OCI-LY3 (cell line): ENCODE results near the gene SH3RF3.

Experiments used
- H2AFZ ChIP-seq: fragments of 200-600, 300-600 bp; shearing (Covaris generic); 2 replicates; pipeline ENCODE4 v1.6.0; 2014; ENCODE audit warnings: antibody characterized with exemption, low read depth, low read length
- H3K27ac ChIP-seq: fragments of 200-600, 300-600 bp; sonication (generic); 2 replicates; pipeline ENCODE4 v1.5.1; 2014; ENCODE audit warnings: mild to moderate bottlenecking, low read length, moderate library complexity, mixed read lengths
- H3K27me3 ChIP-seq: fragments of 200-600, 300-600 bp; sonication (generic); 2 replicates; pipeline ENCODE4 v1.6.1; 2014; ENCODE audit warnings: low read depth, low read length, mixed read lengths
- H3K36me3 ChIP-seq: fragments of 200-600, 300-600 bp; sonication (generic); replicated peaks from 2 replicates; pipeline ENCODE3; 2014; ENCODE audit warnings: low read depth, low read length, mixed read lengths
- H3K4me1 ChIP-seq: fragments of 300-600, 200-600 bp; sonication (generic); 2 replicates; pipeline ENCODE4 v1.6.1; 2014; ENCODE audit warnings: low read length, mixed read lengths
- H3K4me2 ChIP-seq: fragments of 200-600, 300-600 bp; sonication (generic); 2 replicates; pipeline ENCODE4 v1.6.1; 2014; ENCODE audit warnings: low read length, mixed read lengths
- H3K4me3 ChIP-seq: fragments of 300-600, 200-600 bp; sonication (generic); 2 replicates; pipeline ENCODE4 v1.5.1; 2014; ENCODE audit warnings: antibody characterized with exemption, mild to moderate bottlenecking, low read length, moderate library complexity
- H3K79me2 ChIP-seq: fragments of 300-600, 200-600 bp; shearing (Covaris generic); 2 replicates; pipeline ENCODE4 v1.6.1; 2014; ENCODE audit warnings: mild to moderate bottlenecking, low read length, mixed read lengths
- H3K9ac ChIP-seq: fragments of 300-600, 200-600 bp; shearing (Covaris generic); 2 replicates; pipeline ENCODE4 v1.6.0; 2014; ENCODE audit warnings: mild to moderate bottlenecking, low read length, moderate library complexity
- H3K9me3 ChIP-seq: fragments of 200-600, 300-600 bp; shearing (Covaris generic); 2 replicates; pipeline ENCODE4 v1.6.1; 2014; ENCODE audit warnings: low read length, mixed read lengths; ENCODE audit not compliant: insufficient read depth
- H4K20me1 ChIP-seq: fragments of 200-600, 300-600 bp; sonication (generic); 2 replicates; pipeline ENCODE4 v1.6.1; 2016; ENCODE audit warnings: low read length, mixed read lengths; ENCODE audit not compliant: insufficient read depth
- CTCF ChIP-seq: fragments of 200-600, 300-600 bp; sonication (generic); IDR thresholded peaks from 2 replicates; pipeline ENCODE4 v1.5.1; 2014; ENCODE audit warnings: antibody characterized with exemption, low read length, low read depth
- EZH2phosphoT487 ChIP-seq: fragments of 200-600 bp; shearing (Covaris generic); IDR thresholded peaks from 2 replicates; pipeline ENCODE4 v1.6.1; 2018; ENCODE audit warnings: antibody characterized with exemption, mixed run types, low read depth

The SH3RF3 gene

DNA sequence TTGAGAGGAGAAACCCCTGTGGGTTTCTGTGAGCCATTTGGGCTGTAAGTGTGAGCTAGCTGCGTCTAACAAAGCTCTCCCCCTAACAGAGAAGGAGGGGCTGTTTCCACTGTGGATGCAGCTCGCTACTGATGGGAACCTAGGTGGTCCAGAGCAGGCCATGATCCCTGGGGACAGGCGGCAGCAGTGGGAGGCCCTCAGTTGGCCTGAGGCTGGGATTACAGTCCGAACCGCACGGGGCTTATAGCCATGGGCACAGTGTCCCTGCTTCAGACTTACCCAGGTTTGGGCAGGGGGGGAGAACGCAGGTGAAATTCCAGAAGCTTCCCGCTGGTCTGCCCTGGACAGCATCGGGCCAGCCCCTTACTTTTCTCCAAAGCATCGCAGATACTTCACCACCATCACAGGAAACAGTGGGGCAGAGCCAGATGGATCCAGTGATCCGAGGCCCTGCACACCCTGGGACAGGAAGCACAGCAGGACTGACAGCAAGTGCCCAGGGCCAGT, 345.4 kb downstream of the SH3RF3 start:
- Histone ChIP-seq H2AFZ (no peak overlapping the region), H3K27ac (no peak overlapping the region), H3K4me2 (no peak overlapping the region), H3K27me3 (0 out of 2 replicates have a peak, but pooled peaks cover 5% of the 10 kb centered on the region), H3K36me3 (no peaks in the 10 kb centered on the region), H4K20me1 (no peaks in the 10 kb centered on the region), H3K9me3 (no peaks in the 10 kb centered on the region), H3K9ac (no peak overlapping the region), H3K79me2 (no peaks in the 10 kb centered on the region), H3K4me3 (no peak overlapping the region), H3K4me1 (no peaks in the 10 kb centered on the region)
- TF ChIP-seq EZH2phosphoT487 (no peak), CTCF (no peak)

DNA sequence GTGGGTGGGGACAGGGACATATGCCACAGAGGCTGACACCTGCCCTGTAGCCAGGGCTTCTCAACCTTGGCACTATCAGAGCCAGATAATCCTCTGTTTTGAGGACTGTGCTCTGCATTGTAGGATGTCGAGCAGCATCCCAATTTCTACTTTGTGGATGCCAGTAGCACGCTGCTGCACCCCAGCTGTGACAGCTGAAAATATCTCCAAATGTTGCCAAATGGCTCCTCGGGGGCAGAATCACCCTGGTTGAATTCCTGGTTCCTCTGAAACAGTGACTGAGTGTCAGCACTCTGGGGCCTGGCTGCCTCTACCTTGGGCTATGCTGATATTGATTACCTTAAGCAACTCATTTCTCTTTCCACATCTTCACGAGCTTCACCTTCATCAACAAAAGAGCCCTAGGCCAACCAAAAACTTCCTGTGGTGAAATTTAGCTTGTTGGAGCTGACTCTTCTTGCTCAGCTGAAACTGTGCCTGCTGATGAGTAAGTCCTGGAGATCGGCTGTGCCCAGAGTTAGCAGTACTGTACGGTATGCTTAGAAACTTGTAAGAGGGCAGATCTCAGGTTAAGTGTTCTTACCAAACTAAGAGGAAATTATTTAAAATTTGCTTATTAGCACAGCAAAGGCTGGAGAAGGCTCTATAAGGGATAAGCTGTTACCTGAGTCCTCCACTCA, 346.7 kb downstream of the SH3RF3 start:
- Histone ChIP-seq H3K36me3 (no peaks in the 10 kb centered on the region), H4K20me1 (no peaks in the 10 kb centered on the region), H2AFZ (no peak overlapping the region), H3K27ac (no peak overlapping the region), H3K9ac (no peak overlapping the region), H3K4me3 (no peak overlapping the region), H3K4me1 (no peaks in the 10 kb centered on the region), H3K4me2 (no peak overlapping the region), H3K79me2 (no peaks in the 10 kb centered on the region), H3K27me3 (peaks cover 10% of the 10 kb centered on the region), H3K9me3 (no peaks in the 10 kb centered on the region)
- TF ChIP-seq EZH2phosphoT487: no peak
- TF ChIP-seq CTCF: no peak

GRCh38 chr2:109476641-109477441, 347.8 kb downstream of the SH3RF3 start:
- TF ChIP-seq EZH2phosphoT487 (no peak), CTCF (no peak)
- H3K36me3 ChIP-seq: no peaks in the 10 kb centered on the region
- H3K9me3 ChIP-seq: no peaks in the 10 kb centered on the region
- H3K4me1 ChIP-seq: no peaks in the 10 kb centered on the region
- H3K27ac ChIP-seq: no peak overlapping the region
- H3K4me2 ChIP-seq: no peak overlapping the region
- no peaks in the 10 kb centered on the region for H4K20me1 ChIP-seq
- no peak overlapping the region for H3K4me3 ChIP-seq
- no peak overlapping the region for H2AFZ ChIP-seq
- H3K9ac ChIP-seq: no peak overlapping the region
- no peaks in the 10 kb centered on the region for H3K79me2 ChIP-seq
- H3K27me3 ChIP-seq: peaks cover 13% of the 10 kb centered on the region

- no peaks in the 10 kb centered on the region for H4K20me1 ChIP-seq
Observed at GRCh38 chr2:109478906-109479493, 350.0 kb downstream of the SH3RF3 start.

More at GRCh38 chr2:109478906-109479493, 350.0 kb downstream of the SH3RF3 start:
- H3K9me3 ChIP-seq: no peaks in the 10 kb centered on the region
- peaks cover 16% of the 10 kb centered on the region for H3K27me3 ChIP-seq
- H3K27ac ChIP-seq: no peak overlapping the region
- H2AFZ ChIP-seq: no peak overlapping the region
- no peak overlapping the region for H3K4me2 ChIP-seq
- no peaks in the 10 kb centered on the region for H3K79me2 ChIP-seq
- H3K4me1 ChIP-seq: no peaks in the 10 kb centered on the region
- H3K9ac ChIP-seq: no peak overlapping the region
- no peaks in the 10 kb centered on the region for H3K36me3 ChIP-seq
- H3K4me3 ChIP-seq: no peak overlapping the region
- TF ChIP-seq CTCF (no peak), EZH2phosphoT487 (no peak)
